Skeletal muscle satellite cell (primary cell): ENCODE data around the gene FBXO24.
"Not testable (repeated sequence)": the region's sequence is repeated elsewhere in the genome, so short reads cannot be mapped to it uniquely, and the experiment has no call there.

Experiments
- H3K27me3 ChIP-seq: 2 replicates; pipeline ENCODE4 v1.7.0; 2013; ENCODE audit warnings: low read length; ENCODE audit not compliant: control insufficient read depth, insufficient read depth
- H3K36me3 ChIP-seq: 2 replicates; pipeline ENCODE4 v1.7.0; 2013; ENCODE audit warnings: mild to moderate bottlenecking, control low read depth, low read length; ENCODE audit not compliant: insufficient read depth
- H3K4me1 ChIP-seq: 2 replicates; pipeline ENCODE4 v1.7.0; 2013; ENCODE audit warnings: low read length; ENCODE audit not compliant: control insufficient read depth, insufficient read depth
- H3K4me2 ChIP-seq: 2 replicates; pipeline ENCODE4 v1.7.0; 2013; ENCODE audit warnings: mild to moderate bottlenecking, low read length
- H3K4me3 ChIP-seq: 2 replicates; pipeline ENCODE4 v1.7.0; 2013; ENCODE audit warnings: low read length
- H3K9ac ChIP-seq: 2 replicates; pipeline ENCODE4 v1.7.0; 2013; ENCODE audit warnings: mild to moderate bottlenecking, low read depth, low read length, moderate library complexity
- H3K9me3 ChIP-seq: replicated peaks from 2 replicates; pipeline ENCODE4 v1.7.0; 2013; ENCODE audit warnings: mild to moderate bottlenecking, control low read depth, low read length

FBXO24 gene

GRCh38 chr7:100545360-100546128 is 40.6 kb upstream of the FBXO24 start:
- peak overlapping the region; percentile 6 for H3K4me3 ChIP-seq
- peaks cover 8% of the 10 kb centered on the region for H3K36me3 ChIP-seq
- no peaks in the 10 kb centered on the region for H3K9me3 ChIP-seq
- peak overlapping the region; percentile 50 for H3K9ac ChIP-seq
- H3K4me1 ChIP-seq, result peaks cover 63% of the 10 kb centered on the region
- peak overlapping the region; percentile 62 for H3K4me2 ChIP-seq
- no peaks in the 10 kb centered on the region for H3K27me3 ChIP-seq

DNA sequence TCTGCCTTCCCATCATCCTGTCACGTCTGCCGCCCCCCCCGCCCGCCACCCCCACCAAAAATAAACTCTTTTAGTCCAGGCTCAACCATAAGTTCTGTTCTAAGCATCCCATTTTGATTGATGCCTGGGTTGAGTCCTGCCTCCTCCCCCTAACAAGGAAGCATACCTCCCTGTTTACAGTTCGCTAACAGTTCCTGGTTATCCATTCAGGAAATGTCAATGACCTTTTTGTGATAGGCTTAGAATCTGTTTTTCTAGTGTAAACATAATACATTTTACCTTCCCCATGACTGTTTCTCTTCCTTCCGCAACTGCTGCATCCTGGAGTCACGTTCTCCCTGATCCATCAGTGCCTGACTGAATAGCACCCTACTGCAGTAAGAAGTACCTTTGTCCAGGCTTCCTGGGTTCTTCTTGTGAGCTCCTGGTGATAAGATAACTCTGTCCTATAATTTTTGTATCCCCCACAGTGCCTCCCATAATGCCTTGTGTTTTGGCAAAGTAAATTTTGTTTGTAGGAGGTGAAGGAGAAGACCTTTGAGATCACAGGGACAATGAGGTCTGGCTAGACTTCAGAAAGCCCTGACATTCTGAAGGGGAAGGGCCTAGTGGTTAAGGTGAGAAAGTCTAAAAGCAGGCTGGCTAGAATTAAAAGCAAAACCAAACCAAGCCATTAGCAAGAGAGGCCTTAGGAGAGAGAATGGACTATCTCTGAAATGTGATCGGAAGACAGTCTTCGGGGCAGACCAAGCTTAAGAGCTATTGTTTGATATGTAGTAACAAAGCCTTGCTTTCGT is 39.8 kb upstream of the FBXO24 start:
- Histone ChIP-seq H3K36me3 (peaks cover 9% of the 10 kb centered on the region), H3K9me3 (no peaks in the 10 kb centered on the region), H3K4me3 (no peak overlapping the region), H3K27me3 (no peaks in the 10 kb centered on the region), H3K4me1 (peaks cover 59% of the 10 kb centered on the region), H3K4me2 (peak overlapping the region; percentile 62), H3K9ac (peak overlapping the region; percentile 43)

DNA sequence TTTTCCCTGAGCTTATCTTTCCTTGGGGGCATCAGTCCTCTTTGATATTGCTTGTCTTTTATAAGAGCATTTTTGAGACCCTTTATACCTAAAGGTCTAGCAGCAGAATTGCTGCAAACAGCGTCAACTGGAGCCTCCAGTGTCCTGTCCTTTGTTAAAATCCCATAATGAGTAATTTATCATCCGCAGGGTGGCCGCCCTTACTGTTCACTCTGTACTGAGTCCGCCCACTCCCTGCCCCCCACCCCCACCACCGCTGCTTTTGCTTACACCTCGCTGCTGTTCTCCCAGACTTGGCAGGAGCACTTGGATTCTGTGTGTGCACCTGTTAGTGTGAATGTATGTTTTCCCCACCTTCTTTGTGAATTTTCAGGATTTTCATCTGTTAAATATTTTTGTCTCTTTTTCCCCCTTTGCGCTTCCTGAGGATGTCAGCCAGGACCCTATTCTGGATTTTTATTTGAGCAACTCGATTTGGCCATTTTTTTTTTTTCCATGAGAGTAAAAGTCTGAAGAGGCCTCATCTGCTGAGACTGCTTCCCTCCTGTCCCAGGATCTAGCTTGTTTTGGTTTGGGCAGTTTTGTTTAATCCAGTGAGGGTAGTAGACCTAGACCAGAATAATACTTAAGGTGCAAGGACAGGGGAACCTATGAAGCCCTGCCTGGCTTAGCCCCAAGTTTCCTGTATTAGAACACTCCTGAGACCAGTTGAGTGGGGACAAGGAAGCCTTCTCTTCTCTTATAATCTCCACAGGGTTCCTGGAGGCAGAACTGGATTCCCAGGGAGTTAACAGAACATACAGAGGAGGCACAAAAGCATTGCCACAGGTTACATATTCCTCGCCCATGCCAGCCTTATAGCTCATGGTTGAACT is 39.0 kb upstream of the FBXO24 start:
- no peak overlapping the region for H3K4me3 ChIP-seq
- peaks cover 59% of the 10 kb centered on the region for H3K4me1 ChIP-seq
- peaks cover 10% of the 10 kb centered on the region for H3K36me3 ChIP-seq
- H3K4me2 ChIP-seq, result peak overlapping the region; percentile 62
- no peaks in the 10 kb centered on the region for H3K27me3 ChIP-seq
- H3K9ac ChIP-seq, result no peak overlapping the region
- no peaks in the 10 kb centered on the region for H3K9me3 ChIP-seq

GRCh38 chr7:100547872-100548271 is 38.3 kb upstream of the FBXO24 start:
- Histone ChIP-seq H3K4me2 (no peak overlapping the region), H3K9me3 (no peaks in the 10 kb centered on the region), H3K4me1 (peaks cover 54% of the 10 kb centered on the region), H3K27me3 (no peaks in the 10 kb centered on the region), H3K9ac (peak overlapping the region; percentile 16), H3K36me3 (peaks cover 15% of the 10 kb centered on the region), H3K4me3 (no peak overlapping the region)

GRCh38 chr7:100548446-100548845 is 37.7 kb upstream of the FBXO24 start:
- not testable (repeated sequence) for H3K9ac ChIP-seq, H3K27me3 ChIP-seq, H3K4me3 ChIP-seq, H3K9me3 ChIP-seq, H3K4me2 ChIP-seq
- Histone ChIP-seq H3K4me1 (peaks cover 51% of the 10 kb centered on the region), H3K36me3 (peaks cover 18% of the 10 kb centered on the region)

- H3K27me3 ChIP-seq, result no peaks in the 10 kb centered on the region
- peaks cover 33% of the 10 kb centered on the region for H3K4me1 ChIP-seq
- H3K4me3 ChIP-seq, result no peak overlapping the region
- no peaks in the 10 kb centered on the region for H3K9me3 ChIP-seq
- no peak overlapping the region for H3K9ac ChIP-seq
- H3K36me3 ChIP-seq, result peaks cover 46% of the 10 kb centered on the region
- H3K4me2 ChIP-seq, result no peak overlapping the region
Measured at GRCh38 chr7:100552532-100552931, 33.6 kb upstream of the FBXO24 start.

DNA sequence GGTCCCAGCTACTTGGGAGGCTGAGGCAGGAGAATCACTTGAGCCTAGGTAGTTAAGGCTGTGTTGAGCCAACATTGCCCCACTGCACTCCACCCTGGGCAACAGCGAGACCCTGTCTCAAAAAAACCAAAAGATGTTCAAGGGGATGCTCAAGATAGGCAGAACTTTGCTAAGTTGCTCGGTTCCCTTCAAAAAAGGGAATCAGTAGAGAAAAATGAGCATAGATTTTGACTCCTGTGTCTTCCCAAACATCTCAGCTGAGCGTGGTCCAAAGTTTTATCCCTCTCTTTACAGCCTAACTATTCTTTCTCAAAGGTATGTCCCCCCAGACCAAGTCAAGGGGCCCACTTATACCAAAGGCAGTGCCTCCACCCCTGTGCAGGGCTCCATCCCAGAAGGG is 33.1 kb upstream of the FBXO24 start:
- Histone ChIP-seq H3K4me2 (no peak overlapping the region), H3K27me3 (no peaks in the 10 kb centered on the region), H3K9me3 (no peaks in the 10 kb centered on the region), H3K36me3 (peaks cover 47% of the 10 kb centered on the region), H3K4me3 (no peak overlapping the region), H3K9ac (no peak overlapping the region), H3K4me1 (peaks cover 28% of the 10 kb centered on the region)

DNA sequence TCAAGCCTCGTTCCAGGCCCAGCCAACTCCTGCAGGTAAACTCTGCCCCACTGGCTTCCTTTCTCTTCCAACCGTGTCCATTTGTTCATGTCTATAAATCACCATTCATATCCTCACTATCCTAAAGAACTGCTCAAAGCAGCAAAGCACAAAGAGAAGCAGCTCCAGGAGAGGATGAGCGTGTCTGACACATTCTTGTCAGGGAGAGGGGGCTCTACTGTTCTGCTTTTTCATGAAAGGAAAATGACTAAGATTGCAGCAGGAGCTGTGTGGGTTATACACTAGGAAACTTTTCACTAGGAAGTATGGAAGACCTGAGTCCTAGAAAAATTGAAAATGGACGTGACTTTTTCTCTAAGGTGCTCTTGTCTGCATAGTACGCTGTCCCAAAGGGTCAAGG is 30.4 kb upstream of the FBXO24 start:
- Histone ChIP-seq H3K27me3 (no peaks in the 10 kb centered on the region), H3K9ac (no peak overlapping the region), H3K4me2 (no peak overlapping the region), H3K36me3 (peaks cover 40% of the 10 kb centered on the region), H3K4me3 (no peak overlapping the region), H3K9me3 (no peaks in the 10 kb centered on the region), H3K4me1 (peaks cover 22% of the 10 kb centered on the region)

DNA sequence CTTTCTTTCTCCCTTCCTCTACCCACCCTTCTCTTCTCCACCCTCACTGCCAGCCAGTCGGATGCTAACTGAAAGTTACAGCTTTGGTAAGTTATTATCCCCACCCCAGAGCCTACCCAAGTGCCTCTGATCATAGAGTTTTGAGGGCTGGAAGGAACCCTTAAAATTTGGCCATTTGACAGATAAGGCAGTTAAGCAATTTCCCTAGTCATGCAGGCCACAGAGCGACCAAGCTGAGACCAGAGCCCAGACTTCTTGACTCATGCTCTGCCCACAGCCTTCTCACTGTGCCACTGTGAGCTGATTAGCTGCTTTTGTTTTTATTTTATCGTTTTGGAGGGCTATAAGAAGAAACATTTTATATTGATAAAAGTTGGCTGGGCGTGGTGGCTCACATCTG is 29.6 kb upstream of the FBXO24 start:
- Histone ChIP-seq H3K9me3 (no peaks in the 10 kb centered on the region), H3K4me2 (peak overlapping the region; percentile 46), H3K4me3 (no peak overlapping the region), H3K36me3 (peaks cover 44% of the 10 kb centered on the region), H3K27me3 (no peaks in the 10 kb centered on the region), H3K4me1 (peaks cover 22% of the 10 kb centered on the region), H3K9ac (peak overlapping the region; percentile 47)

DNA sequence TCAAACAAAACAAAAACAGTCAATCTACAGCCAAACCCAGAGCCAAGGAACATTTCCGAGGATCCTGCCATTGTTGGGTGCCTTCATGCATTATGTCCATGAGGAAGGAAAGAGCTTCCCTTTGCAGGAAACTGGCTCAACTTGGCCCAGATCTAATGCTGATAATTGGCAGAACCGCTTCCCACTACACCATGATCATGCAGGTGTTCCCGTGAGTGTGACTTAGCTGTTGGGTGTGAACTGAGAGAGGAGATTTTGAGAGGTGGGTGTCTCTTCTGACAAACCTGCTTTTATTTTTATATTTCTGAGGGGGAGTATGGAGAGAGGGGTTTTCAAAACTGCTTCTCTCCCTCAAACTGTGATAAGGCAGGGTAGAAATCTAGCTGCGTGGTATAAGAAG is 27.0 kb upstream of the FBXO24 start:
- Histone ChIP-seq H3K4me1 (peaks cover 22% of the 10 kb centered on the region), H3K9ac (no peak overlapping the region), H3K9me3 (no peaks in the 10 kb centered on the region), H3K27me3 (no peaks in the 10 kb centered on the region), H3K36me3 (peaks cover 39% of the 10 kb centered on the region), H3K4me2 (no peak overlapping the region), H3K4me3 (no peak overlapping the region)

- H3K27me3 ChIP-seq, result no peaks in the 10 kb centered on the region
- no peaks in the 10 kb centered on the region for H3K9me3 ChIP-seq
- peaks cover 8% of the 10 kb centered on the region for H3K4me1 ChIP-seq
- no peak overlapping the region for H3K9ac ChIP-seq
- H3K36me3 ChIP-seq, result peaks cover 24% of the 10 kb centered on the region
- H3K4me3 ChIP-seq, result no peak overlapping the region
- H3K4me2 ChIP-seq, result no peak overlapping the region
Measured at GRCh38 chr7:100561491-100562194, 24.5 kb upstream of the FBXO24 start.
